ENCODE measurements around the gene PRR7.

The PRR7 gene

DNA sequence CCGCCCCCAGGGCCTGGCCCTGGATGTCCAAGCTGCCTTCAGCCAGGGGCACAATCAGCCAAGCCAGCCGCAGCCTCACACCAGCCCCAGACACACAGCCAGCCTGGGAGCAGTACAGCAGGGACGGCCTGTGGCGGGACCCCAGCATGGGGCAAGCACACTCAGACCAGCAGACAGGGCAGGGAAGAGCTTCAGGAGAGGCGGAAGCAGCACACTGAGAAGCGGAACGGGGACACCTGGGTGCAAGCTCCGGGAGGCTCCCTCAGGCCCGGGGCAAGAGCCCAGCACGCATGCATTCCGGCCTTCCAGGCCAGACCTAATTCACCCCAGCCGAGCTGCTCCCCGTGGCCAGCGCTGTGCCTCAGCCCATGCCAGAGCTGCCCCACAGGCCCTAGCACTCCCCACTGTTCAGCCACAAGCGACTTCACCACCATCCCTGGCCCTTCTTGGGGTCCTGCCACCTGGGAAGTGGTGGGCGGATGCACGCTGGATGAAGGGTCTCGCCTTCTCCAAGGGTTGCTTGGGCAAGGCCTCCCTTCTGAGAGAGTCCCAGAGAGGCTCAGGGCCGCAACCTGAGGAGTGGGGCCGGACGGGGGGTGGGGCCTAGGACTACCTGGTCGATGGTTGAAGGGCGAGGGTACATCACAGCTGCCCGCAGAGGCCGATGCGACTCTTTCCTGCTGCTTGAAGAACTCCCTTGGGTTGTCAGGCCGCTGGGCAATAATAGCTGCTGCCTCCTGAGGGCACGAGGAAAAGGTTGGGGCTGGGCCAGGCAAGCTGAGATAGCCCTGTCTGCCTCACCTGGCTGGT lies 13.4 kb downstream of the PRR7 start:
- TF ChIP-seq, protein P1, sequence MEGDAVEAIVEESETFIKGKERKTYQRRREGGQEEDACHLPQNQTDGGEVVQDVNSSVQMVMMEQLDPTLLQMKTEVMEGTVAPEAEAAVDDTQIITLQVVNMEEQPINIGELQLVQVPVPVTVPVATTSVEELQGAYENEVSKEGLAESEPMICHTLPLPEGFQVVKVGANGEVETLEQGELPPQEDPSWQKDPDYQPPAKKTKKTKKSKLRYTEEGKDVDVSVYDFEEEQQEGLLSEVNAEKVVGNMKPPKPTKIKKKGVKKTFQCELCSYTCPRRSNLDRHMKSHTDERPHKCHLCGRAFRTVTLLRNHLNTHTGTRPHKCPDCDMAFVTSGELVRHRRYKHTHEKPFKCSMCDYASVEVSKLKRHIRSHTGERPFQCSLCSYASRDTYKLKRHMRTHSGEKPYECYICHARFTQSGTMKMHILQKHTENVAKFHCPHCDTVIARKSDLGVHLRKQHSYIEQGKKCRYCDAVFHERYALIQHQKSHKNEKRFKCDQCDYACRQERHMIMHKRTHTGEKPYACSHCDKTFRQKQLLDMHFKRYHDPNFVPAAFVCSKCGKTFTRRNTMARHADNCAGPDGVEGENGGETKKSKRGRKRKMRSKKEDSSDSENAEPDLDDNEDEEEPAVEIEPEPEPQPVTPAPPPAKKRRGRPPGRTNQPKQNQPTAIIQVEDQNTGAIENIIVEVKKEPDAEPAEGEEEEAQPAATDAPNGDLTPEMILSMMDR (IDR thresholded peaks at IDR 0.05), result no peak

DNA sequence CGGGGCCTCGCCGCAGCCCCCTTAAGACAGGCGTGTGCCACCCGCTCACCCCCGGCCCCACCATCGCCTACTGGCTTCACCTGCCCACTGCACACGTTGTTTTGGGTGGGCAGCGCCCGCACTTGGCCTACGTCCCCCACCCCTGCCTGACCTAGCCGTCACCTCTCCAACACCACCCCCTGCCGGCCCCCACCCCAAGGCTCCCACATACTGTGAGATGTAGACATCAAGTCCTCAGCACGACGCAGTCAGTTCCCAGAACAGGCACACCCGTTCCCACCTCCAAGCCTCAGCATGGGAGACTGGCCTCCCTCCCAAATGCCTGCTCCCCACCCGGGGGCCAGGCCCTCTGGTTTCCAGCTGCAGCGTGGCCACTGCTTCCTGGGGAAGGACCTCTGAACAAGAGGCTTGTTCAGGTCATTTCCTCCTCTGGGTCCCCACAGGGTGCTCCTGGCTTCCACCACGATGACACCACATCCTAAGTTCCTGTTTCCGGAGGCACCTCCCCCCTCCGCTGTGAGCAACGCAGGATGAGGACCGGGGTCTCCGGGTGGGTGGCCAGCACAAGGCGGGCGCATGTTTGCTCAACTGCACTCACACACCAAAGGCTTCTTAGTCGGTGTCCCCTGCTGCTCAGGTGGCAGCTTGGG lies 15.5 kb downstream of the PRR7 start:
- TF ChIP-seq, protein P1 (IDR thresholded peaks at IDR 0.05), result no peak

DNA sequence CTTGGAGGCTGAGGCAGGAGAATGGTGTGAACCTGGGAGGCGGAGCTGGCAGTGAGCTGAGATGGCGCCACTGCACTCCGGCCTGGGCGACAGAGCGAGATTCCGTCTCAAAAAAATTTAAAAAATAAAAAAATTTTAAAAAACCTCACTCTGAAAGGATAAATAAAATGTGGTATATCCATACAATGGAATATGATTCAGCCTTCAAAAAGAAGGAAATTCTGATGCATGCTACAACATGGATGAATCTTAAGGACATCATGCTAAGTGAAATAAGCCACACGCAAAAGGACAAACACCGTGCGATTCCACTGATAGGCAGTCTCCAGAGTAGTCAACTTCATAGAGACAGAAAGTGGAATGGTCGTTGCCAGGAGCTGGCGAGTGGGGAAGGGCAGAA lies 18.4 kb downstream of the PRR7 start:
- TF ChIP-seq, protein P1 (IDR thresholded peaks at IDR 0.05), result no peak

DNA sequence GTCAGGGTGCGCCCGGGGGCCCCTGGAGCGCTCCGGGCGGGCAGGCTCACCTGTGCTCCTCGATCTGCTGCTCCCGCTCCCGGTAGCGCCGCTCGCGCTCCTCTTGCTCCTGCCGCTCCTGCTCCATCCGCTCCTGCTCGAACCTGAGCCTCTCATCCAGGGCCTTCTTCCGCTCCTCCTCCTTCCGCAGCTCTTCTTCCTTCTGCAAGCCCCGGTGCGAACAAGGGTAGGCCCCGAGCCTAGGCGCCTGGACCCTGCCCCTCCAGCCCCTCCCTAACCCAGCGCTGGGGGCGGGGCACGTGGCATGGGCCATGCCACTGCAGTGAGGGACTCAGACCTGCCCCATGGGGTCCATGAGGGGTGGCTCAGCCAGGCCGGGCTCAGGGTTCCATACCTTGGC lies 20.2 kb downstream of the PRR7 start:
- TF ChIP-seq, protein P1 (IDR thresholded peaks at IDR 0.05), result no peak

DNA sequence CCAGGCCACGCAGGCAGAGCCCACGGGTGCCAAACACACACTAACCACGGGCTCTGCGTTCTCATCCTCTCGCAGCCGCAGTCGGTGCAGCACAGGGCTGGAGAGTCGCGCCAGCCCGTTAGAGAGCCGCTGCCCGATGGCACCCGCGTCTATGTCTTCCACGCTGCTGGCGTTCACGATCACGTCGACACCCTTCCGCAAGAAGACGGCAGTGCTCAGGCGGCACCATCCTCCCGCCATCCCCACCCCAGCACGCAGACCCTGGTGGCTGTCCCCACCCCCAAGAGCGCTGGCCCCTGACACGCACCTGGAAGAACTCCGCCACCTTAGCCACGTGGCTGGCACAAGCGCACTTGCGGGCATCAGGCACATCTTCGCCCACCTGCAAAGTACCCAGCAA lies 20.8 kb downstream of the PRR7 start:
- TF ChIP-seq, protein P1 (IDR thresholded peaks at IDR 0.05), result no peak

DNA sequence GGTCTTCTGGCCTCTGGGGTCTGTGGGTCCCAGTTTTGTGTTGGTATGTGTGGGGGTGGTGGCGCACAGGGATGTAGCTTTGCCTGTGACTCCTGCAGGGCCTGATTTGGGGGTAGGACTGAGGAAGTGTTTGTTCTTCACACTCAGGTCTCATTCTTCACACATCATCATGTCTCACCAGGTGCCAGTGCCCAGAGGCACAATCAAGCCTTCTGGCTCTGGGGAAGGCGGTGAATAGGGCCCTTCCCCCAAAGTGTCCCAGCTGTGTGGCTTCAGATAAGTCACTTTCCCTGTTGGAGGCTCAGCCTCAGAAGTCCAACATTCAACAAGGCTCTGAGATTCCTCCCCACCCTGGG lies 21.7 kb downstream of the PRR7 start:
- TF ChIP-seq, protein P1 (IDR thresholded peaks at IDR 0.05), result no peak

DNA sequence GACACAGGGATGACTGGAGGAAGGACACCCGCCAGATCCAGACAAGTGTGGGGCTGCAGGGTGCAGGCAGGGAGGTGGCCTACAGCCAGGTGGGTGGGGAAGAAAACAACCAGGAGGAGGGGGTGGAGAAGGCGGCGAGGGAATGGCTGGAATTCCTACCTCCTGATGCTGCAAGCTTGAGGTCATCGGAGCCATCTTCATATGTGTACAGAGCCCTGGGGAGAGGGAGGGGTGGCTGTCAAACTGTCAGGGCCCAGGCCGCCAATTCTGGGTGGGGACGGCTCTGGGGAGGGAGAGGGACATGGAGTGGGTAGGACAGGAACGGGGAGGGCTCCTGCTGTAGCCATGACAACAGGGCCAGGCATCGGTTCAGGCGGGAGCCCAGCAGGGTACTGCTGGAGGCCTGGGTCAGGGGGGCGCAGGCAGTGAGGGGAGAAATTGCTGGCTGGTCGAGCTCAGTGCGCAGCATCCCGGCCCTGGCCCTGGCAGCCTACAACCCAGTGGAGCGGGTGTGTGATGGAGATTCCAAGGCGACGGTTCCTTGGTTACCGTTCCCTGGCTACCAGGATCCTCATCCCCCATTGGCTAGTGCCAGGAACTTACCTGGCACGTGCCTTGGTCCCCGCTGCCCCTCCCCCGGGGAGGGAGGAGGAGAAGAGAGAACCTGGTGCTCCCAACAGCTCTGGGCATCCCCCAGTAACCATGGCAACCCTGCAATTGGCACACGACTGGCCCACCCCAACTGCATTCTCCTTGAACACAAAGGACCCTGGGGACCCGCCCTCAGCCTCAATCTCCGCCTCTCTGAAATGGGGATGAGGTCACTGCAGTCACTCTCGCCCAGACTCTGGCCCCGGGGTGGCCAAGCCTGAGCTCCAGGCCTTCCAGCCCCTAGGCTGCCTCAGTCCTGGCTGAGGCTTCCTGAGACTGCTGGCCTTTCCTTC lies 22.3 kb downstream of the PRR7 start:
- TF ChIP-seq, protein P1 (IDR thresholded peaks at IDR 0.05), result no peak
